NB4 (cell line): ENCODE data around the gene RCVRN.
A peak's percentile ranks its signal among the peaks of the same experiment; 100 is the strongest.

ENCODE experiments used
- CTCF ChIP-seq: IDR thresholded peaks from one replicate; pipeline ENCODE4 v1.5.1; 2012; ENCODE audit warnings: low read depth, low read length
- POLR2A ChIP-seq: IDR thresholded peaks from 2 replicates; pipeline ENCODE4 v1.6.1; 2011; ENCODE audit warnings: mild to moderate bottlenecking; ENCODE audit not compliant: insufficient read length; ENCODE audit errors: extremely low read depth

GRCh38 chr17:9905902-9906301 lies 831 bp upstream of the RCVRN start:
- TF ChIP-seq POLR2A (no peak), CTCF (peak; percentile 88)
